Measurements from ENCODE around the gene GABBR1. TPM values are rescaled to one million over a fixed set of nuclear protein-coding genes. Genes with fewer than 3 reads are reported as not detected.

GABBR1 gene
- total and polyA plus RNA-seq, 2 of the 13 experiments (the other 11 are each of a cell fraction or from before 2014, with no cell fraction given): 0.07 to 0.37 TPM

DNA sequence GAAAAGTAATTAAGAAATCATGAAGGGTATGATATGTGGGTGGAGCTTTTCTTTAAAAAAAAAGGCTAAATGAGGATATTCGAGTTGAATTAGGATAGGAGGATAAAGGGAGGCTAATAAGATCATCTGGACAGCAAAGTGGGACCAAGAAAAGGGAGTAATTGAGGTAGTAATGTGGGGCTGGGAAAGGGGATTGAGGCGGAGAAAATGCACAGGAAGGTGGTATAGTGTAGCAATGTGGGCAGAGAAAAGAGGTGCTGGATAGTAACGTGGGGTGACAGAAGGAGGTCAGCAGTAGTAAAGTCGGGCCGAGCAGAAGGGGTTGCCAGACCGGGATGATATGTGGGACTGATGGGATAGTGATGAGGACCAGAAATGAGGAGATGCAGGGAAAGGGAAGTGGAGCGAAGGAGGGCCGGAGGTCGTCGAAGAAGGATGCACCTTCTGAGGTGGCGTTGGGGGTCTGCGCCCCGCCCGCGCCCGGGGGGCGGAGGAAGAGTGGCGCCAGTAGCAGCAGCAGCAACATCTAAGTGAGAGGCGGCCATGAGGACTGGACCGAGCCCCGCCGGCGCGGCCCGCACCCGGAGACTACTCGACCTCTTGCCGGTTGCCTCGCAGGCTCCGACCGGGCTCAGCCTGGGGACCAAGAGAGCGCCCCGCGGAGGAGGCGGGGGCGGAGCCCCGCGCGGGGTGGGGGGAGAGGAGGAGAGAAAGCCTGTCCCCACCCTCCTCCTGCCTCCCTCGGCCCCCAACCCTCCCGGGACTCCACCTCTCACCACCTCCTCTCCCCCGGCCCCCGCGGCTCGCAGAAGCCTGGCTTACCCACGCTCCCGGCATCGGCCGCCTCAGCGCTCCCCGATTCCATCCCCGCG is 887 bp downstream of the GABBR1 start:
- peak overlapping the region; percentile 62 for H3K4me2 ChIP-seq (ENCODE audit: low read depth, low read length)
- H3K4me1 ChIP-seq (ENCODE audit: insufficient read depth, low read length): peaks cover 27% of the 10 kb centered on the region
- no peak overlapping the region for H3K9ac ChIP-seq (ENCODE audit: insufficient read depth, low read depth, low read length)
- ATAC-seq: peak; percentile 39
- intact Hi-C loops (cut with micrococcal nuclease; ENCODE audit: unreplicated experiment) (no loop called here), in situ Hi-C loops (cut with HindIII; ENCODE audit: extremely low pct_ligation_motif_present, low pct_unique_long_range_greater_than_20kb) (no loop called here)
- ChIA-PET POLR2A (interaction anchor here (1.1 kb wide), 1 partner anchor 708 kb away, joined by 3 read pairs; the partner anchor contains the start of gene TRIM27), CTCF (ENCODE audit: low intra/inter-chr PET ratio, low total read pairs) (no interaction called here)
- DNase-seq (ENCODE audit: low spot score): no peak
- H3K36me3 ChIP-seq (replicated peaks in 1 of 2; ENCODE audit: control insufficient read depth in 1 of 2, insufficient read depth in 2 of 2, low read length in 2 of 2): no peaks in the 10 kb centered on the region
- 13% methylated on average over 27 of the region's 53 CpGs for WGBS (ENCODE audit: low lambda C conversion rate)
- no peaks in the 10 kb centered on the region; the same call in 1 of the 2 replicates for H4K20me1 ChIP-seq (ENCODE audit: insufficient read depth, low read length)
- no peak overlapping the region for H2AFZ ChIP-seq (ENCODE audit: low read length)
- H3K27me3 ChIP-seq (ENCODE audit: control insufficient read depth in 1 of 2, insufficient read depth in 2 of 2, low read length in 2 of 2): peaks cover 4 to 61% of the 10 kb centered on the region in 2 experiments
- no peaks in the 10 kb centered on the region for H3K9me3 ChIP-seq (ENCODE audit: low read length)
- no peaks in the 10 kb centered on the region for H3K79me2 ChIP-seq (ENCODE audit: insufficient read depth, low read length)
- H3K27ac ChIP-seq (ENCODE audit: extremely low read length, insufficient read depth, low read length): no peak overlapping the region
- peak overlapping the region; percentile 56 to 74 (median 65); a peak in 5 of 6 replicates for H3K4me3 ChIP-seq (replicated peaks in 1 of 3; ENCODE audit: insufficient read depth in 1 of 3, low read depth in 2 of 3, low read length in 3 of 3)
- peak; percentile 75; the same call in 1 of the 2 replicates for TF ChIP-seq MTF2 (CRISPR knock-in tag; IDR thresholded peaks at IDR 0.05; ENCODE audit: borderline replicate concordance)
- TF ChIP-seq EZH2 (conservative IDR thresholded peaks at IDR 0.05; ENCODE audit: low read depth, low read length): peak; percentile 98
- 0 out of 2 replicates have a peak, but pooled peaks have one; percentile 21 for TF ChIP-seq UBTF (CRISPR knock-in tag; IDR thresholded peaks at IDR 0.05)
- TF ChIP-seq SETDB1 (CRISPR knock-in tag; IDR thresholded peaks at IDR 0.05; ENCODE audit: borderline replicate concordance): no peak
- TF ChIP-seq CBX2 (IDR thresholded peaks at IDR 0.05; ENCODE audit: low read depth, low read length): no peak
- no peak for TF ChIP-seq CBX2 (CRISPR knock-in tag; IDR thresholded peaks at IDR 0.05; ENCODE audit: low read depth)
- no peak for TF ChIP-seq MIER3 (CRISPR knock-in tag; IDR thresholded peaks at IDR 0.05; ENCODE audit: borderline replicate concordance)
- no peak for TF ChIP-seq LRRFIP1 (CRISPR knock-in tag; conservative IDR thresholded peaks at IDR 0.05)
- peak; percentile 18 for TF ChIP-seq HNRNPLL (IDR thresholded peaks at IDR 0.05; ENCODE audit: low read depth, low read length, poor library complexity, severe bottlenecking)
- no peak for TF ChIP-seq ZNF3 (CRISPR knock-in tag; IDR thresholded peaks at IDR 0.05)
- no peak for TF ChIP-seq TGIF2 (CRISPR knock-in tag; IDR thresholded peaks at IDR 0.05)
- no peak for FAIRE-seq
- no TSS peak for BruUV-seq (replicated peaks)
